ENCODE data around the gene RAB6C. TPM values are rescaled to one million over a fixed set of nuclear protein-coding genes. Genes with fewer than 3 reads are reported as not detected.
"Not testable (repeated sequence)": the region's sequence is repeated elsewhere in the genome, so short reads cannot be mapped to it uniquely, and the experiment has no call there.

Gene RAB6C
- total RNA-seq, 1 donor from 2014 or later, result 0.16 TPM

DNA sequence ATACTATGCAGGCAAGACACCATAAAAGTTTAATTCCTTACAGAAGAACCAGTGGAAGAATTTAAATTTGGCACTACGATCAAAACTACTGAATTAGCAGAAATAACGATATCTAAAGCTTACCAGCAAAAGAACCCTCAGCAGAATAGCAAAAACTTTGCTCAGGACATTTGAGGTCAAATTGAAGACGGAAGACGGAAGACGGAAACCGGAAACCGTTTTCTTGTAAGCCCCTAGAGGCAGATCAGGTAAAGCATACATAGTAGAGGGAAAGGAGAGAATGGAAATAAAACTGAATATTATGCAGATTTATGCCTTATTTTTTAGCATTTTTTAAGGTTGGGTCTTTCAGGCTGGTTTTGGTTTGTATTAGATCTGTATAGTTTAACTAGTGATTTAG, 2.2 kb downstream of the RAB6C start:
- ATAC-seq; intact Hi-C loops (cut with DNase I); DNase-seq (ENCODE audit: missing footprints): not testable (repeated sequence)

DNA sequence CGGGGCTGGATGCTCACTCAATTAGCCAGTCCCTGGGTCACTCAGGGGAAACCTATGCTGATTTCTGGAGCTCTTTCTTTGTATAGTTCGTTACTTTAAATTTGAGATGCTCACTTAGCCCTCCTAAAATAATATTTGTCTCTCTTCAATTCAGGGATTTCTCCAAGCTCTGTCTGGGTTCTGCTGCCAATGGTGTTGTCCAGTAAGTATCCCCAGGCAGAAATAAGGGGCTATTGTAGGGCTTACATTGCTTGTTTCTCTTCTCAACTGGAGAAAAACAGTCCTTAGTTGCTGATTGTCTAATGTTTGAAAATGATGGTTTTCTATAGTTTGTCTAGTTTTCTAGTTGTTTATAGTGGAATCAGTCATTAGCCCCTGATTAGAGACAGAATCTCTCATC, 5.0 kb downstream of the RAB6C start:
- intact Hi-C loops (cut with DNase I), result no loop called here

GRCh38 chr2:129992415-129993006, 13.0 kb downstream of the RAB6C start:
- ATAC-seq; DNase-seq (ENCODE audit: missing footprints); intact Hi-C loops (cut with DNase I): not testable (repeated sequence)

More for the DNA sequence above, 5.0 kb downstream of the RAB6C start:
- DNase-seq (ENCODE audit: missing footprints) (no peak), ATAC-seq (no peak)

DNA sequence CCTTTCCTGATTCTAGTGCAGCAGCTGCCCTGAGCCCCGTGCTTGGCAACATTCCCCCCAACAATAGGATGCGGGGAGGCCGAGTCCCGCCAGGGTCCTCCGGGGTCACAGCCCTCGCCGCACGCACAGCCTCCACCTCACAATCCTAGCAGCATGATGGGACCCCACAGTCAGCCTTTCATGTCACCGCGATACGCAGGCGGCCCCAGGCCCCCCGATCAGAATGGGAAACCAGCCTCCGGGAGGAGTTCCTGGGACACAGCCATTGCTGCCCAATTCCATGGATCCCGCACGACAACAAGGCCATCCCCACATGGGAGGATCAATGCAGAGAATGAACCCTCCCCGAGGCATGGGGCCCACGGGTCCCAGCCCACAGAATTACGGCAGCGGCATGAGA, 13.7 kb downstream of the RAB6C start:
- intact Hi-C loops (cut with DNase I); DNase-seq (ENCODE audit: missing footprints); ATAC-seq: not testable (repeated sequence)

GRCh38 chr2:129996657-129997237, 17.3 kb downstream of the RAB6C start:
- ATAC-seq; intact Hi-C loops (cut with DNase I); DNase-seq (ENCODE audit: missing footprints): not testable (repeated sequence)

DNA sequence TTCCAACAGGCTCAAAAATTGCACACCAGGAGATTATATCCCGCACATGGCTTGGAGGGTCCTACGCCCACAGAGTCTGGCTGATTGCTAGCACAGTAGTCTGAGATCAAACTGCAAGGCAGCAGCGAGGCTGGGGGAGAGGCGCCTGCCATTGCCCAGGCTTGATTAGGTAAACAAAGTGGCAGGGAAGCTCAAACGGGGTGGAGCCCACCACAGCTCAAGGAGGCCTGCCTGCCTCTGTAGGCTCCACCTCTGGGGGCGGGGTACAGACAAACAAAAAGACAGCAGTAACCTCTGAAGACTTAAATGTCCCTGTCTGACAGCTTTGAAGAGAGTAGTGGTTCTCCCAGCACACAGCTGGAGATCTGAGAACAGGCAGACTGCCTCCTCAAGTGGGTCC, 19.3 kb downstream of the RAB6C start:
- ATAC-seq; DNase-seq (ENCODE audit: missing footprints); intact Hi-C loops (cut with DNase I): not testable (repeated sequence)

DNA sequence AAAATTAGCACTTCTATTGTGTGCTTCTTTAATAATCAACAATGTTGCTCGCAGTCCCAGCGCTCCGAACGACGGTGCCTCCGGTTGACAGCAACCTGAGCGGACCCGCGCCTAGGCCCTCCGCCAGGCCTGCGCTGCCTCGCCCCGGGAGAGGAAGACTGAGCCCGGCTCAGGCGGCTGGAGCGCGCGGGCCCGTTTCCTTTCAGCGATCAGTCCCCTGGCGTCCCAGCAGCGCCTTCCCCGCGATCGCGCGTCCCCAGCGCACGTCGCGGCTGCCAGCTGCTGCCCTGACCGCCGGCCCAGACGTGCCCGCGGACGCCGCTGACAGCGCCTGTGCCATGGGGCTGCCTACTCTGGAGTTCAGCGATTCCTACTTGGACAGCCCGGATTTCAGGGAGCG, 26.4 kb downstream of the RAB6C start:
- DNase-seq (ENCODE audit: missing footprints) (peak; percentile 52), ATAC-seq (peak; percentile 62)
- intact Hi-C loops (cut with DNase I), result not testable (repeated sequence)

DNA sequence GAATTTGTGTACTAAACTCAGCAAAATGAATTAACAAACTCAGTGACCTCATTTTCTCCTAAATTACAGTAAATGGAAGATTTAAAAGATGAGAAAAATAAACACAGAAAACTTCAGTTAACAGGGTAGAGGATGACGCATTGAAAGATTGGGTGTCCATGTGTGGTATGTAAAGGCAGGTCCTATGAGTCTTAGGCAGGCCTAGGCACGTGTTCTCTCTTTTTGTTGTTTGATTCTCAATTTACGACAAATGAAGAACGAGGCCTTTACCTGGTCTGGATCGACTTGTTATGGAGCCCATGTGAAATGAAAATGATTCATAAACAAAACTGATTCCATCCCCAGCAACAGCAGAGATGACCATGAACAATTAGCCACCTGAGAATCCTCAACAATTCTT, 37.2 kb downstream of the RAB6C start:
- ATAC-seq; DNase-seq (ENCODE audit: missing footprints); intact Hi-C loops (cut with DNase I): not testable (repeated sequence)

GRCh38 chr2:130019402-130019801, 39.9 kb downstream of the RAB6C start:
- DNase-seq (ENCODE audit: missing footprints) (no peak), ATAC-seq (no peak)
- intact Hi-C loops (cut with DNase I), result no loop called here

DNA sequence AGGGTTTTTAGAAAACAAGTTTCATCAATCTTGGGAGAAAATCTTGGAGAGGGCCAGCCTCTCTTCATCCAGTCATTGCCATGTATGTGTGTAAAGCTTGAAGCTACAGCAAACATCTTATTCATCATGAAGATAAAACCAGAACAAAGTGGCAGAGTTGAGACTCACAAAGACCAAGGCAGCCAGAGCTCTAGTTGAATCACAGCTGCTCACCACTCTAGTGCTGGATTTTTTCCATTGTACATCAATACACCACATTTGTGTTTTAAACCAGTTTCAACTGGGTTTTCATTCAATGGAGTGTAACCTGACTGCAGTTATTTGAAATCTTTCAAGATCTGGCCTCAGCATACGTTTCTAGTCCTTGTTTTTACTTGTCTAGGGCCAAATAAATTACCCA, 40.6 kb downstream of the RAB6C start:
- DNase-seq (ENCODE audit: missing footprints); ATAC-seq; intact Hi-C loops (cut with DNase I): not testable (repeated sequence)

DNA sequence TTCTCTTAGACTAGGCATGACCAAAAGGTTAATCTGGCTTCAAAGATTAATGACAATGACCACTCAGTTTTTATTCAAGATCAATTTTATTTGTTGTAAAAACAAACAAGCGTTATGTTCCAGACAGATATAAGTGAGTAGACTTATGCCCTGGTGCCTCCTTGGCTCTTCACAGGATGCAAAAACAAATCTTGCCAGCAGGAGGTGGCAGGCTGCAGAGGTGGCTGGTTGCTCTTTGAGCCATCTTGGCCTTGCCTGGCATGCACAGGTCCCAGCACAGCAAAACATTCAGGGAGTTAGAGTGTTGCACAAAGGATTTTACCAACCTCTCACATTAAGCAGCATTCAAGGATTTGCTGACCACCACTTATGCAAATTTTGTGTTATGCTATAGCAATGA, 46.5 kb downstream of the RAB6C start:
- intact Hi-C loops (cut with DNase I); ATAC-seq: not testable (repeated sequence)

More for the DNA sequence above, 46.5 kb downstream of the RAB6C start:
- DNase-seq (ENCODE audit: missing footprints), result not testable (repeated sequence)

Other genes with a start within 250 kb of the RAB6C start
- gene POTEF, start 149.6 kb downstream of the RAB6C start, total RNA-seq, result not detected
- 0.97 TPM for gene CCDC74B, start 165.4 kb downstream of the RAB6C start, total RNA-seq
- gene SMPD4, start 201.9 kb downstream of the RAB6C start, total RNA-seq, result 25.6 TPM
- 595 TPM for gene MZT2B, start 202.6 kb downstream of the RAB6C start, total RNA-seq
- 80.0 TPM for gene TUBA3E, start 218.8 kb downstream of the RAB6C start, total RNA-seq